ENCODE results near the gene PLCB1.

The PLCB1 gene

DNA sequence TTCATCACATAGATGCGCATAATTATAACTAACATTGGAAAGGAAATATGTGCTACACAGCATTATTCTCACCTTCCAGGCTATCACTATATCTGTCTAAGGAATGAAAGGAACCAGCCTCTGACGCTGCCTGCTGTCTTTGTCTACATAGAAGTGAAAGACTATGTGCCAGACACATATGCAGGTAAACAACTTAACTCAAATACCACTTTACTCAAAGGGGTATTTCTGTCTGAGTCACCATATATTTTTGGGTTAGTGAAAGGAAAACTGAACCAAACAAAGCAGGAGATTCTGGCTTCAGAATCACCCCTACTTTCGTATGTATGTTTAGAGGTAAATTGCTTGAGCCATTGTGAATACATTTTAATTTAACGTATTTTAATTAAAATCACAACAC lies 608.2 kb downstream of the PLCB1 start:
- DNase-seq, result no peak

DNA sequence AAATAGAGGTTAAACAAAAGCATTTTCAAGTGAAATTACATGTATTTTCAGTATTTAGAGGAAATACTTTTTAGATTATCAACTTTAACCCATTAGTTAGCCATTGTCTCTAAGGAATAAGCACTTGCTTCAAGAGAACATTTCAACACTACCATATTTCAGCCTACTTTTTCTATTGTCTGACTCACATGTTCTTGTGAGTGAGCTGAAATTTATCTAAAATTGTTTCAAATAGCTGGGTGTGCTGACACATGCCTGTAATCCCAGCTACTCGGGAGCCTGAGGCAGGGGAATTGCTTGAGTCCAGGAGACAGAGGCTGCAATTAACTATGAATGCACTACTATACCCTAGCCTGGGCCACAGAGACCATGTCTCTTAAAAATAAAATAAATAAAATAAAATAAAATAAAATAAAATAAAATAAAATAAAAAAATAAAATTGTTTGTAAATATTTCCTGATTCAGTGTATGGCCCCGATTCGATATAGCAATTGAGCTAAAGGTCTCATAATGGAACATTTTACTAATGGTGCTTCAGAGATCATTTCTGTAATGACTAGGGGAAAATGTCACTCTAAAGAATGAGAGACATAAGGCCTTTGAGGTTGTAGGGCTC lies 612.3 kb downstream of the PLCB1 start:
- DNase-seq, result no peak

DNA sequence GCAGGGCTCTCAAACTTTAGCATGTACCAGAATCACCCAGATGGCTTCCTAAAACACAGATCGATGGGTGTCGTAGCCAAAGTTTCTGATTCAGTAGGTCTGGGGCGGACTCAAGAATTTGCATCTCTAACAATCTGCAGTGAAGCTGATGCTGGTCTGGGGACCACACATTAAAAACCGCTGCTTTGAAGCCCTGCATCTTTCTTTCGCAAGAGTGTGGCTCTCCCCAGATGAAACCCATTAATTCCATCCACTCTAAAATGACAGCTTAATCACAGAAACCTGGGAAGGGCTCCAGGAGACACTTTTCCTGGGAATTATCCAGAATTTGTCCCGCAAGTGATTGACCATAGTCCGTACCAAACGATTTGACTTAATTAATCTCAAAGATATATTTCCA lies 617.0 kb downstream of the PLCB1 start:
- no peak for DNase-seq

DNA sequence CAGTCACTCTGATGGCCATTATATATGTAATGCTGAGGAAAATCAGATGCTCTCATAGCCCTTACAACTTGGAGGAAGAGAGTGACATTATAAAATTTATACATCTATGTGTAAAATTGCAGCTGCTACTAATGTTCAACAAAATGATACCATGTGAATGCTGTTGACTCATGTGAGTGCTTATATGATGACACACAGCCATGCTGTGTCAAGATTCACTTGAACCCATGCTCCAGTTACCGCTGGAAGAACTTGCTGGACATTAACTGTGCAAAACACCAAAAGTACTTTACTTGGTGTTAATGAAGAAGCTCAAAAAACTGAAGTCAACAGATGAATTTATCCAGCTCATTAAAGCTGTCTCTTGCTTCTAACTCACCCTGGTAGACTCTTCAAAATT lies 617.9 kb downstream of the PLCB1 start:
- no peak for DNase-seq

DNA sequence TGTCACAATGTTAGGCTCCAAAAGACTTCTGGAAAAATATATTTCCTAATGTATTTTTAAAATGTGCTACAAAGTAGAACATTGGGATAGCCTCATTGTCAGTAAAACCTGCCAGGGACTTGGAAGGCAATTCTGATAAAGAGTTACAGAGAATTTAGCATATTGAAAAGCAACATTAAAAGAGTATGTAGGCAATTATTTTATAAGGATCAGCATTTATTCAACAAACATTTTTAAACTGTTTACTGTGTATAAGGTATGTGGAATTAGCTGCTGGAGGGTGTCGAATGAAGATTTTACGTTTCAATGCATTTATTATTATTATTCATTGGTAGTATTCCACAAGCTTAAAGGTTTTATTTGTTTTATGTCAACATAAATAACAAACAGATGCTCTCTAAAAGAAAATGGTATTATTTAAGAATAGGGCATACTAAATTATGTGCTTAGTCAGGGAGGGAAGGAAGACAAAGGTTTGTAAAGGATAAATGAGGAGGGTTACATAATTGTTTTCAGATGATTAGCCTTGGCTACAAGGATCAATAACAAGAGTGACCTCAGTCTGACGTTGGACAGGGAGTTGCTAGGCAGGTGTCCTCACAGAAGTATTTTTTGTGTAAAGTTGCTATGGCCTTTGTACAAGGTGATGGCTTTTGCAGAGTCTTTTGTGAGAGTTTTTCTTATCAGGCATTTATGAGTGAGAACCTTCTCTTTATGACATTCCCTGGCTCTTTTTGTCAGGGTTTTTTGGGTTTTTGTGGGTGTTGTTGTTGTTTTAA lies 623.5 kb downstream of the PLCB1 start:
- no peak for DNase-seq

DNA sequence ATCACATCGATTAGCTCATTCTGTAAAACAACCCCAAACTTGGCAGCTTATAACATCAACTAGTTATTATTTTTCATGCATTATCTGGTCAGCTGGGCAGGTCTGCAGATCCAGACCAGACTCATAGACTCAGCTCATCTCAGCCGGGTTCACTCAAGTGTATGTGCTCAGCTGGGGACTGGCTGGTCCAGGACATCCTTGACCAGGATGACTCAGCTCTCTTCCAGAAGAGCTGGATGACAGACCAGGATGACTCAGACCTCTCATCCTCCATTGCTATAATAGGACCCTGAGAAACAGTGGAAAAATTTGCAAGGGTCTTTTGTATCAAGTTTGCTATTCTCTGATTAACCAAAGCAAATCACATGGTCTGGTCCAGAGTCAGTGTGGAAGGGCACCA lies 624.3 kb downstream of the PLCB1 start:
- peak; percentile 25 for DNase-seq

DNA sequence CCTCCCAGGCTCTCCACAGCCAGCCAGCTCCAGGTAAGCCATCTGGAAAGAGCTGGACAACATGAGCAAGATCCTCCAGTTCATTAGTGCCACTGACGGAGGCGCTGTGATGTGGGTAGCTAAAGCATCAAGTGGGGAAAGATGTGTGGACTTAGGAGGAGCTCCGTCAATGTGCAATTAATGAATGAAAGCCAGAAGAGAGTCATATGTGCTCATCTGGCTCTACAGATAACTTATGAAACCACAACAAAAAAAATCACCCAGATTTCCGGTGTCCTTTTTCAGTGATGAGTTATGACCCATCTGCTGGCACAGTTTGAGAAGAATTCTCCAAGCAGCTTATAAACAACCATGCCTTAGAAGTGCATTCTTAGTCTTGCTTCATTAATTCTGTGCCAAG lies 625.1 kb downstream of the PLCB1 start:
- DNase-seq, result peak; percentile 90

DNA sequence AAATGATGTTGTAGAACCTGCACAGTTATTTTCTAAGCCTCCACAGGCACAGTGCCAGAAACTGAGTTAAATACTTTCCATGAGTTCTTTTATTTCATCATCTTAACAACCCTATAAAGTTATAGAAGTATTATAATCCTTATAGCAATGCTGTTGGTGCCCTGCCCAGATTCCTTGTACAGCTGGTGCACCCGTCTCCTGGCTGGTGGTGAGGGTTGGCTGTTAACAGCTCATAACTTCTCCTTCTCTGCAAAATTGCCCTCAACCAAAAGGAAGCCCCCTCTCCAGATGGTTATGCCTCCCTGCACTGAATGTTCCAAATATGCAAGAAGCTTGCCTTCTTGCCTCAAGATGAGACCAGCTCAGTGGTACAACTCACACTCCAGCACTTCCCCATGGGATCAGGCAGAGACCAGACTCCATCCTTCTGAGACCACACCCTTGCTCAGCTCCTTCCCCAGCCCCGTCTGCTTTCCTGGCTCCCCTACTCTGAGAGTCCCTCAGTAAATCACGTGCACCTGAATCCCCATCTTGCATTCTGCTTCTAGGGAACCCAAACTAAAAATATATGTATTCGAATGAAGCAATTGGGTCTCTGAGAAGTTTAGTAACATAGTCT lies 632.4 kb downstream of the PLCB1 start:
- DNase-seq, result peak; percentile 50

DNA sequence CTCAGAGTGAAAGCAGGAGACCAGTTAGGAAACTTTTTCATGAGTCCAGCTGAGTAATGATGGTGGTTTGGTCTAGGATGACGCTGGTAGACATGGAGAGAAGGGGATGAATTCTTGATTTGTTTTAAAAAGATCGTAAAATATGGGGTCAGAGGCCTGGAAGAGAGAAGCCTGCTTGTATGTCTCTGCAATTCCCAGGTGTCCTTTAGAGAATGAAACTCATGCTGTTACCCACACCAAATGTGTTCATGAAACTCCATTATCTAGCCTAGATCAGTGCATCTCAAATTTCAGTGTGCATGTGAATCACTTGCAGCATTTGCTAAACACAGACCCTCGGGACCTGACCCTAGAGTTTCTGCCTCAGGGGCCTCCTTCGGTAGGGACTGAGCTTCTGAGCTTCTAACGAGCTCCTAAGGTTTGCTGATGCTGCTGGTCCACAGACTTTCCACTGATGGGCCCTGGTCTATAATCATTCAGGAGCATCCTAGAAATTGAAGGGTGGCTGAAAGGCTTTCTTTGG lies 634.9 kb downstream of the PLCB1 start:
- no peak for DNase-seq

DNA sequence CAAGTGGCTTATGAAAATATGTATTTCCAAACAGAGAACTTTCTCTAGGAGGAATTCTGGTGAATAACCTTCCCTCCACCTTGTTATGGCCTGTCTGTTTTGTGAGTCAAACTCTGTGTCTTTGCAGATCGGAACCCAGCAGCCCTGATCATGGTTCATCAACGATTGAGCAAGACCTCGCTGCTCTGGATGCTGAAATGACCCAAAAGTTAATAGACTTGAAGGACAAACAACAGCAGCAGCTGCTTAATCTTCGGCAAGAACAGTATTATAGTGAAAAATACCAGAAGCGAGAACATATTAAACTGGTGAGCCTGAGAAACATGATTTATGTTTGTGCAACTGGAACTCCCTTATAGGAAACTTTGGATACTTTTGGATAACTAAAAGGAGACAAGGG lies 642.3 kb downstream of the PLCB1 start:
- no peak for DNase-seq

DNA sequence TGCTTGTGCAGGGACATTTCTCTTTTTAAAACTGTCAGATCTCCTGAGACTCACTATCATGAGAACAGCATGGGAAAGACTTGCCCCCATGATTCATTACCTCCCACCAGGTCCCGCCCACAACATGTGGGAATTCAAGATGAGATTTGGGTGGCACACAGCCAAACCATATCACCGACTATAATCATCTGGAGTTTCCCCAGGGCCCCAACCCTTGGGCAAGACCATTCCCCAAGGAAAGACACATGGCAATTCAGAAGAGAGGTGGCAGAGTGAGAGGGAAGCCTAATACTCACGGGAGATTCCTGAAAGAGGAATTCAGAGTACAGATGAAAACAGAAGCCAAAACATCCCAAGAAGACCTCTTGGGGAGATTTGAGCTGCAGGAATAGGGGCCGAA lies 645.8 kb downstream of the PLCB1 start:
- no peak for DNase-seq

DNA sequence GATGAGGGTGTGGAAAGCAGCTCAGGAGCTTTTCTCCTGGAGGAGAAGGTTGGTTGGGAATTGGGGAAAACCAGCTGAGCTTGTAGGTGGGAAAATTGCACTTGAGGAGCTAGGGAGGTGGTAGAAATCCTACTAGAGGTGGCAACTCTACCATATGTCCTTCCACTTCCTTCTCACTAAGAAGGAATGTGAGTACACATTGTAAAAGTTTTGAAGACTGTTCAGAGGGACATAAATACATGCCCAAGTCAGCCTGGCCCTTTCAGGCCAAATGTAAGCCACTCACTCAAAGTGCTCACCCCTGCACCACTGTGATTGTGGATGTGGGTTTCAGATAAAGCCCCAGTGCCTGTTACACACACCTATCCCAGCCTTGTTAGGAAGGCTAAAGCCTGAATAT lies 646.3 kb downstream of the PLCB1 start:
- no peak for DNase-seq

DNA sequence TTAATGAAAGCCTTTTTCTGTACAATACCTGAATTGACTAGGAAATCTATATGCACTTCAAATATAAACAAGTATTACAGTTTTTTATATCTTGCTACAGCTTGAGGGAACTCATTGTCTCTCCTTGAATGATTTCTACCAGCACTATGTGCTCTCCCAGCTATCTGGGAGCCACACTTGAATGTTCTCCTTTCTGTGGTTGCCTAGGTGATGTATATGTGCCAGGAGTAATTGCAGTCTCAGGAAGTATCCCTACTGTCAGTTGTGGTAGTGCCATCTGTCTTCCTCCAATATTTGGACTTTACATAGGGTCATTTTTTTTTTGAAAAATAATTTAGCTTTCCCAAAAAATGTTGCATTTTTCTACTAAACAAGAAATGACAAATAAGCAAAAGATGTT lies 648.8 kb downstream of the PLCB1 start:
- no peak for DNase-seq

DNA sequence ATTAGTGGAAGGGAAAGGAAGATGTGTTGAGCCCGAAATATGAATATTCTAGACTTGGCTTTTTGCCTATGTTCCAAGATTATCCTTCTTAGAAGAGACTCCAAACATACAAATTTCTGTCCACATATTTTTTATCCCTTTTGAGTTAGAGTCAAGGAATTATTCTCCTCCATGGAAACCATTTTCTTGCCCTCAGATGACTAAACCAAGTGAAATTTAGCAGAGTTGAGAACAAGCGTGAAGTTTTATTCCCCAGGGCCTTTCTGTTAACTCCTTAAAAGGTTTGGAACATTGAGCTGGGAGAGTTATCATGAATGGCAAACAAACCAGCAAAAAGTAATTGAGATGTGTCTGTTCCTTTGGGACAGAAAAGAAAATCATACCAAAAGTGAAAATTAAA lies 650.7 kb downstream of the PLCB1 start:
- DNase-seq, result no peak

DNA sequence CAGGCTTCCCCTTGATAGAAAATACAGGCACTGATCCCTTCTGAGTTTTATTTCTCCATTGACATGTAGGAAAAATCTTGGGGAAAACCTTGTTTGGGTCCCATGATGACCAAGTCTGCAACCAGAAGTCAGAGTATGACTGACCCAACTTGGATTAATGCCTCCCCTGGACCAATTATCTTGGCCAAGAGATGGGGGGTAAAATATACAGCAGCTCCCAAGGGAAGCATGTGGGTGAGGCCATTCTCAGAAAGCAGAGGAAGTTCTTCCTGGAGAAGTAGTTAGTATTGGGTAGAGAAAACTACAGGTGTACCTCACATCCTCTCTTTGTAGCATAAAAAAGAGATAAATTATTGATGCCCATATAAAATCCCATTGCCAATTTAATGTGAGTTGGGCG lies 651.7 kb downstream of the PLCB1 start:
- DNase-seq, result no peak

DNA sequence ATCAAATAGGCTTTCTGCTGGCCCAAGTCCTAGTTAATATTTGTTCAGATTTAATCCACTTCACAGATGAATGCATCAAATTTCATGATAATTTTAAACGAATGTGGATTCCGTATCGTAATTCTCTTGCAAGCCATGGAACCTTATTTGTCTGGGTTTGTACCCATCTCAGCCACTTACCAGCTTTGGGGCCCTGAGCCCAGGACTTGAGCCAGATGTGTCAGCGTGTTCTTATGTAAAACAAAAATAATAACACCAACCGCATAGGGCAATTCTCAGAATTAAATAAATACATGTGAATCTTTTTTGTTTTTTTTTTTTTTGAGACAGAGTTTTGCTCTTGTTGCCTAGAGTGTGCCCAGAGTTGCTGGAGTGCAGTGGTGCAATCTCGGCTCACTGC lies 654.3 kb downstream of the PLCB1 start:
- DNase-seq, result no peak

DNA sequence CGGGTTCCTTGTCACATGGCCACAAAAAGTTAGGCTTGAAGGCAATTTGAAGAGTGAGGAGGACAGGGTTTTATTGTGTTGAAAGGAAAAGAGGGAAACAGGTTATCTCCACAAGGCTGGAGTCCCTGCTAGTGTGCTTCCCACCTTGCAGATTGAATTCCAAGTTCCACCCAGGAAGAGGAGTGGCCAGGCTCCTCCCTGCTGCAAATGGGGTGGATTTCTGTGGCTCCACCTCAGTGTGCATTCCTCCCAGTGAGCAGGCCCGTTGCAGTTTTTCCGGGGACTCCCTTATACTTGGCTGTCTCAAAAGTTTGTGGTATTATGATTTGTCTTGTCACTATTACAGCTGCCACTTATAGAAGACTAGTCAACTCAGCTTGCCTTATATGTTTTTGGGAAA lies 655.0 kb downstream of the PLCB1 start:
- no peak for DNase-seq

DNA sequence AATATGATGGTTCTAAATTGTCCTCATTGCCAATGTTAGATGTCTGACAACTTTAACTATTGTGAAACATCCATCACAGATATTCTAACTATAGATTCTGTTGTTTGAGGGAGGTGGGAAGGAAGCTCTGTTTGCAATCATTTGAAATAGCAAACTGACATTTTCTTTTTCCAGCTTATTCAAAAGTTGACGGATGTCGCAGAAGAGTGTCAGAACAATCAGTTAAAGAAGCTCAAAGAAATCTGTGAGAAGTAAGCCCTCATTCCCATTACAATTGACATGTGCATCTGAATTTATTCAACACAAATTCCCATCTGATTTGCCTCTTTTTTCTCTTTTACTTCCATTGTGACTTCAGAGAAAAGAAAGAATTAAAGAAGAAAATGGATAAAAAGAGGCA lies 656.2 kb downstream of the PLCB1 start:
- DNase-seq, result no peak

DNA sequence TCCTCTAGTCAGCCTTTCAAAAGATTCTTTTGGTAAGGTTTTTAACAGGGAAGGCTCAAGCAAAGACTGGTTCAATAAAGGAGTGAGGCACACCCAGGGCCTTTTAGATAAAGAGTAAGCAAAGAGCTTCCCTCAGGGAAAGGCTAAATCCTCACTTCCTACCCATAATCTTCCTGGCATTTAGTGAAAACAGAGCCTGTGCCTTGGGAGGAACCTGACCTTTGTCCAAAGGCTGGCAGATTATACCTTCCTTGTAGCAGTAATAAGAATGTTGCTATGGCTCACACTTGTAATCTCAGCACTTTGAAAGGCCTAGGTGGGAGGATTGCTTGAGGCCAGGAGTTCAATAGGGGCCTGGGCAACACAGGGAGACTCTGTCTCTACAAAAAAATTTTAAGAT lies 656.8 kb downstream of the PLCB1 start:
- DNase-seq, result no peak

DNA sequence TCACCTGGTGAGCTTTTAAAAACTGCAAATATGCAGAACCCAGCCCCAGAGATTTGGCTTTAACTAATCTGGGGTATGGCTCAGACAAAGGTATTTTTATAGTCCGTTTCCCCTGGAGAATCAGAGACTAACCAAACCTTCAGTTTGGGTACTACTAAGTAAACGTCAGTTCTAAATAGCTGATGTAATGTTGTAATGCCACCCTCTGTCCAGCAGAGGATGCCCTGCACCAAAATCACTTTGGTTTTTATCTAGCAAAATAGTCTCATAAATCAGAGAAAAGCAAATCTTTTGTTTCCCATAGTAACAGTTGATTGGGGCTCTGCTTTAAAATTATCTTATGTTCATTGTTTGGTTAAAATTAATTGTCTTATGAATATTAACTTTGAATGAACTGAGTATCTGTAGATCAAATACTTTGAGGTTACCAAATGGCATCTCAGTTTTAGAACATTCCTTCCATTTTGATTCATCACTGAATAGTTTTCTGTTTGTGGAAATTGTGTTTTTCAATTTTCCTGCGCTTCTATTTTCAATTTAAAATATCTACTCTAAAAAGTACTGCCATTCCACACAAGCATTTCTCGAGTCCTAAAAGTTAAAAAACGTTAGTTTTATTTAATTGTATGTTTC lies 658.5 kb downstream of the PLCB1 start:
- DNase-seq, result peak; percentile 73

DNA sequence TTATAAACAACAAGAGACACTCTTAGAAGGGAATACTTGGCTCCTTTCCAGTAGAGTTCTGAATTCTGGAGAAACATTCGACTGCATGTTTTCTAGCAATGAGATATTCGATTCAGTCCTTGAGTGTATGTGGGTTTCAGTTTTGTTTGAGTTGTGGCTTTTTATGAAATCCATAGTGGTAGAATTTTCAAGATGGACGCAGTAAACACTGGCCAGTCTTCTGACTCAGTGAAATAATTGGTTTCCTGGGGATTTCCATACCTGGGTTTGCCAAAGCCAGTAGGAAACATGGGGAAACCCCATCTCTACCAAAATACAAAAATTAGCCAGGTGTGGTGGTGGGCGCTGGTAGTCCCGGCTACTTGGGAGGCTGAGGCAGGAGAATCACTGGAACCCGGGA lies 663.3 kb downstream of the PLCB1 start:
- DNase-seq, result no peak

DNA sequence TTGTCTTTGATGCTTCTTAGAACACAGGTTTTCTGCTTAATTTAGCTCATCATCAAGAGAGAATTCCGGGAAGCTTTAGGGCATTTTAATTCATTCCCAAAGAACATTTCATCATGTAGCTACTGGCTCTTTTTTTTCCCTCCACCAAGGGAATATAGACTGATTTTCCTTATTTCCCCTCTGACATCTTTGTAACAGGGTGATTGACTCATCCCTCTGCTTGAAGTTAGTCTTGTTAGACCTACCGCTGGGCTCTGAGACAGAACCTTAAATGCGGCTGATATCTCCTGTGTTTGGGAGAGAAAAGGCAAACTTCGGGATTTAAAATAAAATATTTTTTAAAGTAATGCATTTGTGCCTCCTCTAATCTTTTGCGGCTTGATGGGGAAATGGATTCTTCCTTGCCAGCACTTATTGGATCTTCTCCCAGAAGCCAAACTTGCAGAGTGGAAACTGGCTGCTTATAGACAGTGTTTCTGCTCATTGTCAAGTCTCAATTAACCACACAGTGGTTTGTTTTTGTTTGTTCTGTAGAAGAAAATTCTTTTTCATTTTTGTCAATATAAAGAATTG lies 664.1 kb downstream of the PLCB1 start:
- DNase-seq, result no peak

DNA sequence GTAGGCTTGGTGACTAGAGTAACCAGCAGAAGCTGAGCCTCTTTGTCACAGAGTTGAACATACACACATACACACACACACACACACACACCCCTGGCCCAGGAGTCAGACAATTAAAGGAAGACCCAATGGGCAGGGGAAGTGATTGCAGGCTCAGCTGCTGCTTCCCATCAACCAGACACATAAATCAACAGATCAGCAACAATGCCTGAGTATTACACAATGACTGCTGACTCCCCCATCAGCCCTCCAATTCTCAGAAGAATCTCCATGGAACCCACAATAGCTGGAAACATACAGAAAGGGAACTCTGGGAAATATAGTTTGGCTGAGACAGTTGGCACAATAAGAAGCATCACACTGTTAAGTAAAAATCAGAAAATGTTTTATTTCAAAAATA lies 666.4 kb downstream of the PLCB1 start:
- peak; percentile 13 for DNase-seq
